ENCODE measurements around the gene USP33. TPM values are rescaled to one million over a fixed set of nuclear protein-coding genes. Genes with fewer than 3 reads are reported as not detected.
"Not testable (repeated sequence)": the region's sequence is repeated elsewhere in the genome, so short reads cannot be mapped to it uniquely, and the experiment has no call there.

USP33 gene
- total RNA-seq, 1 donor from 2014 or later: 47.0 TPM

- DNase-seq (ENCODE audit: low read depth): peak; percentile 75
- H3K4me3 ChIP-seq (ENCODE audit: low read depth, low read length): peak within 1 kb of the TSS; percentile 86
- H3K27me3 ChIP-seq (ENCODE audit: control insufficient read depth, insufficient read depth, low read length): no peaks in the 10 kb centered on the region
- H3K36me3 ChIP-seq (ENCODE audit: control insufficient read depth, insufficient read depth, low read length): no peaks in the 10 kb centered on the region
- peak; percentile 11 for TF ChIP-seq CTCF (IDR thresholded peaks at IDR 0.05; ENCODE audit: insufficient read depth, low read length, poor library complexity, severe bottlenecking)
Measured at GRCh38 chr1:77682460-77683159, 77.0 kb downstream of the USP33 start, which contains the start of gene ZZZ3. ZZZ3 (minus strand) TSS chr1:77682658; CDS start chr1:77633354, 49,304 bp downstream.

DNA sequence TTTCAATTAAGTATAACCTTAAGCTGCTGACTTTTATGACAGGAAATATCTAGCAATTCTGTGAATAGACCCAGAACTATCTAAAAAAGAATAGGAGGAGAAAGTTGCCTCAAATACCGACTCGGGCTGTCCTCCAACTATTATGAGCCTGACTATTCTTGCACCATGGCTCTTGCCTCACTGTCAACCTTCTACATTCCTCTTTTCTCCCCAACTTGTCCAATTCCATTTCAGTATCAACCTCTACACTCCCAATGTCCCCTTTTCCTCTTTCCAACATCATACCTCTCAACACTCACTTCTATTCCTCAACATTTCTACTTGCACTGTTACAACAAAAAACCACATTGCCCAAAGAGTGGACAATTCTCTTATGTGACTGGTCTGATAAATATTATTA is 79.5 kb downstream of the USP33 start:
- no peak for DNase-seq (ENCODE audit: low read depth)
- H3K27me3 ChIP-seq (ENCODE audit: control insufficient read depth, insufficient read depth, low read length): no peaks in the 10 kb centered on the region
- TF ChIP-seq CTCF (IDR thresholded peaks at IDR 0.05; ENCODE audit: insufficient read depth, low read length, poor library complexity, severe bottlenecking): no peak
- no peak overlapping the region for H3K4me3 ChIP-seq (ENCODE audit: low read depth, low read length)
- no peaks in the 10 kb centered on the region for H3K36me3 ChIP-seq (ENCODE audit: control insufficient read depth, insufficient read depth, low read length)

DNA sequence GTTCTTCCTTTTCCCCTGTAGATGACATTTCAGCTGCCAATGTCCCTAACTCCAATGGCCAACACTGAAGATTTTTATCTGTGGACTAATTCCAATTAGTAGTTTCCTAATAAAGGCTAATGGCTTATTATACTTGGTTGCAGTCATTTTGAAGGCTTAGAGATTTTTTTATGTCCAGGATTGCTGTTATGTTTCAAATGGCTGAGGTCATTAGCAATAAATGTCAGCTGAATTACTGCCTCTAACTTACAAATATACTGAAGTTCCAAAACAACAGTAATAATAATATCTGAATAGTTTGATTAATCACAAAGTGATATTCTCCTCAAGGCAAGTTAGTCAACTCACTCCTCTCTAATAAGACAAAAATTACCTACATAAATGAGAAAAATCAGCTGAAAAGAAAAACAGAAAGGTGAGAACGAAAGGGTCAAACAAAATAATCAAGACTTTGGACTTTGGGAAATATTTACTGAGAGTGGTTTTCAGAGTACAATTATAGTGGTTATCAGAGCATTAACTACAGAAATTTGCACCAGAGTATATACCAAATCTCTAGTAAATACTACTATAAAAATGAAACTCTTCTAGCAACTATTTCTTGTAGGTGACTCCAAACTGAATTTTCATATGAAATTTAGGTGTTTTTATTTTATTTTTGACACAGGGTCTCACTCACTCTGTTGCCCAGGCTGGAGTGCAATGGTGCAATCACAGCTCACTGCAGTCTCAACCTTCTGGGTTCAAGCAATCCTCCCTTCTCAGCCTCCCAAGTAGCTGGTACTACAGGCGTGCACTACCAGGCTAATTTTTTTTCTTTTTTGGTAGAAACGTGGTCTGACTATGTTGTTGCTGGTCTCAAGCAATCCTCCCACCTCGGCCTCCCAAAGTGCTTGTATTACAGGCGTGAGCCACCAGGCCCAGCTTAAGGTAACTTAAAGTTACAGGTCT is 80.7 kb downstream of the USP33 start:
- no peak for TF ChIP-seq CTCF (IDR thresholded peaks at IDR 0.05; ENCODE audit: insufficient read depth, low read length, poor library complexity, severe bottlenecking)
- Histone ChIP-seq H3K27me3 (ENCODE audit: control insufficient read depth, insufficient read depth, low read length) (no peaks in the 10 kb centered on the region), H3K36me3 (ENCODE audit: control insufficient read depth, insufficient read depth, low read length) (no peaks in the 10 kb centered on the region), H3K4me3 (ENCODE audit: low read depth, low read length) (no peak overlapping the region)
- DNase-seq (ENCODE audit: low read depth): no peak

DNA sequence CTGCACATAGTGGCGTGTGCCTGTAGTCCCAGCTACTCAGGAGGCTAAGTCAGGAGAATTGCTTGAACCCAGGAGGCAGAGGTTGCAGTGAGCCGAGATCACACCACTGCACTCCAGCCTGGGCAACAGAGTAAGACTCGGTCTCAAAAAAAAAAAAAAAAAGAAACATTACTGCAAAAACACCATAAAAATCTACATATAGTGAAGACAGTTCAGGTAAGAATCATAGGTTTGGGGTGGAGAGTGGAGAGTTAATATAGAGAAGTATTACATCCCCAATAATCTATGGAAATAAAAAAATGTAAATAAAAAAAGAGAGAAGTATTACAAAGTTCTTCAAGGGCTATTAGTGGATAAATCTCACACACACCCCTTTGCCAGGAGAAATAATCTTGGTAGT is 84.8 kb downstream of the USP33 start:
- not testable (repeated sequence) for H3K4me3 ChIP-seq (ENCODE audit: low read depth, low read length); H3K27me3 ChIP-seq (ENCODE audit: control insufficient read depth, insufficient read depth, low read length); DNase-seq (ENCODE audit: low read depth); H3K36me3 ChIP-seq (ENCODE audit: control insufficient read depth, insufficient read depth, low read length)

- H3K4me3 ChIP-seq (ENCODE audit: low read depth, low read length): no peak overlapping the region
- no peaks in the 10 kb centered on the region for H3K36me3 ChIP-seq (ENCODE audit: control insufficient read depth, insufficient read depth, low read length)
- TF ChIP-seq CTCF (IDR thresholded peaks at IDR 0.05; ENCODE audit: insufficient read depth, low read length, poor library complexity, severe bottlenecking): no peak
- no peak for DNase-seq (ENCODE audit: low read depth)
- no peaks in the 10 kb centered on the region for H3K27me3 ChIP-seq (ENCODE audit: control insufficient read depth, insufficient read depth, low read length)
Measured at GRCh38 chr1:77673716-77674355, 85.8 kb downstream of the USP33 start.

DNA sequence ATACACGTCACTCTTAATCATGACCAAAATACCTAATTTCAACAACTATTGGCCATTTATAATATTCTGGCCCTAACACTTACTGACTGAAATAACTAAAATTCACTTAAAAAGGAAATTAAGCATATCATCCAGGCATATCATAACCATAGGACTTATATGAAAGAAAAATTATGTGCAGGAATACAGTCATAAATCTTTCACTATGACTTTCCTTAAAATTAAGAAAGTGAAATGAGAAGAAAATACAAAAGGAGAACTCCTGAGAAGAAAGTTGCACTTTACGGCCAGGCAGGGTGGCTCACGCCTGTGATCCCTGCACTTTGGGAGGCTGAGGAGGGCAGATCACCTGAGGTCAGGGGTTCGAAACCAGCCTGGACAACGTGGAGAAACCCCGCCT is 86.6 kb downstream of the USP33 start:
- TF ChIP-seq CTCF (IDR thresholded peaks at IDR 0.05; ENCODE audit: insufficient read depth, low read length, poor library complexity, severe bottlenecking): no peak
- Histone ChIP-seq H3K4me3 (ENCODE audit: low read depth, low read length) (no peak overlapping the region), H3K36me3 (ENCODE audit: control insufficient read depth, insufficient read depth, low read length) (no peaks in the 10 kb centered on the region), H3K27me3 (ENCODE audit: control insufficient read depth, insufficient read depth, low read length) (no peaks in the 10 kb centered on the region)
- DNase-seq (ENCODE audit: low read depth): no peak
